HuH-7 (cell line): ENCODE data around the gene SNPH.

Source experiments
- DNase-seq: peaks from one replicate; pipeline ENCODE4 v3.0.0; 2011; ENCODE audit warnings: low spot score

SNPH gene

GRCh38 chr20:1287787-1288569 is 21.9 kb downstream of the SNPH start:
- no peak for DNase-seq

GRCh38 chr20:1291191-1291741 is 25.2 kb downstream of the SNPH start:
- no peak for DNase-seq

- no peak for DNase-seq
Observed at GRCh38 chr20:1292620-1293019, 26.5 kb downstream of the SNPH start.

- no peak for DNase-seq
Observed at GRCh38 chr20:1293641-1294379, 27.7 kb downstream of the SNPH start.

- DNase-seq: no peak
Observed at GRCh38 chr20:1294497-1294896, 28.4 kb downstream of the SNPH start.

GRCh38 chr20:1295276-1295930 is 29.3 kb downstream of the SNPH start:
- no peak for DNase-seq

GRCh38 chr20:1296117-1296610 is 30.1 kb downstream of the SNPH start:
- no peak for DNase-seq

- DNase-seq: no peak
Observed at GRCh38 chr20:1296922-1297321, 30.8 kb downstream of the SNPH start.

- no peak for DNase-seq
Observed at GRCh38 chr20:1297486-1297885, 31.4 kb downstream of the SNPH start.

- DNase-seq: no peak
Observed at GRCh38 chr20:1298166-1298565, 32.1 kb downstream of the SNPH start.

- DNase-seq: no peak
Observed at GRCh38 chr20:1298888-1299511, 32.9 kb downstream of the SNPH start.

GRCh38 chr20:1299522-1299921 is 33.4 kb downstream of the SNPH start:
- DNase-seq: peak; percentile 74

- no peak for DNase-seq
Observed at GRCh38 chr20:1300083-1300840, 34.2 kb downstream of the SNPH start.

- DNase-seq: no peak
Observed at GRCh38 chr20:1301031-1301529, 35.0 kb downstream of the SNPH start.

- no peak for DNase-seq
Observed at GRCh38 chr20:1302685-1303541, 36.8 kb downstream of the SNPH start.

GRCh38 chr20:1304710-1305515 is 38.8 kb downstream of the SNPH start:
- no peak for DNase-seq

GRCh38 chr20:1305712-1306111 is 39.6 kb downstream of the SNPH start:
- DNase-seq: no peak

GRCh38 chr20:1306316-1307135 is 40.4 kb downstream of the SNPH start:
- no peak for DNase-seq
